Measurements from ENCODE around the gene EGFR.

Gene EGFR

DNA sequence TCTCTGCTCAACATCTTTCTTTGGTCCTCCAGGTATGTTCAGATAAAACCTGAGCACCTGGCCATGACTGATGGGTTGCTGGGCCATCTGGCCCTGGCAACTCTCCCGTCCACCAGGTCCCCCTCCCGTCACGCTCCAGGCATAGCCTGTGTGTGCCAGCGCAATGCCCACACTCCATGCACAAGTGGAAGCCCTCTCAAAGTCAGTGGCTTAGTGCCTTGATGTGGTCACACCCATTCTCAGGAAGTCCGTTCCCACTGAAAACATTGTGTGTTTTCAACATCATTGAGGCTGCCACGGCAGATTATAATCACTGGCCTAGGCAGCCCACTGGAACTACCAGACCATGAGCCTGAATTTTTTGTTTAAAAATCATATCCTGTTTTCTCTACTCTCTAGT, 175.7 kb downstream of the EGFR start:
- no peak for DNase-seq

DNA sequence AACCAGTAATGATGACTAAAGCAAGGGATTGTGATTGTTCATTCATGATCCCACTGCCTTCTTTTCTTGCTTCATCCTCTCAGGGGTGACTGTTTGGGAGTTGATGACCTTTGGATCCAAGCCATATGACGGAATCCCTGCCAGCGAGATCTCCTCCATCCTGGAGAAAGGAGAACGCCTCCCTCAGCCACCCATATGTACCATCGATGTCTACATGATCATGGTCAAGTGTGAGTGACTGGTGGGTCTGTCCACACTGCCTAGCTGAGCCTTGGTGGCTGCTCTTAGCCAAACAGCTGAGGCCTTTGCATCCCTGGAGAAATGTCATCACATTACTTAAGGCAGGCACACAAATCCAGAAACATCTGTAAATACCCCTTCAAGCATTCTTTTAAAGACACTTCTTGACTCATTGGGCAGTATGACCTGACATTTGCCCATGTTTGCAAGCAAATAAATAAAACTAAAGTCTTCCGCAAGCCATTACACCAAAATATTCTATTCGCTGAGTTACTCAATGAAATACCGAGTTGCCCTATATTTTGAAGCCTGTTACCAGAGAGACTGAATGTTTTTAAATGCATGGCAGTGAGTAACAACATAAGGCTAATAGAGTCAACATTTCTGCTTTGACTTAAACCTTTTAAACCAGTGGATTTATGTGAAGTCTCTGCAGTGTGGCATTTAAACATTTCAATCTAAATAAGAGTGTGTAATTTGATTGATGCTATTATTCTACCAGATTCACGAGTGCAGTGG, 180.0 kb downstream of the EGFR start:
- no peak for DNase-seq

DNA sequence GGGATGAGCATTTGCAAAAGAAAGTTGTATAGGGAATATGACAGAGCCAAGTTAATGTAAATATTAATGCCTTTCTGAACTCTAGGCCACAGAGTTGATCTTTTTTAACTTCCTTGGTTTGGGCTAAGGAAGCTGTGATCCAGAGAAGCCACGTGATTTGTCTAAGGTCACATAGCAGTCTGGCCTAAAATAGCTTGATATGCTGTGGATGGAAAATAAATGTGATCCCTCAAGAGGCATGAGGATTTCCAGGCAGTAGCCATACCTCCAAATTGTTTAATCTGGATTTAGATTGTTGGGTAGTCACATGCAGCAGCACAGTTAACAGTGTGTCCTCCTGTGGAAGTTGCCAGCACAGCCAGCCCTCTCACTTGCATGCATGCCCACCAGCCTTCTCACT, 180.6 kb downstream of the EGFR start:
- no peak for DNase-seq

DNA sequence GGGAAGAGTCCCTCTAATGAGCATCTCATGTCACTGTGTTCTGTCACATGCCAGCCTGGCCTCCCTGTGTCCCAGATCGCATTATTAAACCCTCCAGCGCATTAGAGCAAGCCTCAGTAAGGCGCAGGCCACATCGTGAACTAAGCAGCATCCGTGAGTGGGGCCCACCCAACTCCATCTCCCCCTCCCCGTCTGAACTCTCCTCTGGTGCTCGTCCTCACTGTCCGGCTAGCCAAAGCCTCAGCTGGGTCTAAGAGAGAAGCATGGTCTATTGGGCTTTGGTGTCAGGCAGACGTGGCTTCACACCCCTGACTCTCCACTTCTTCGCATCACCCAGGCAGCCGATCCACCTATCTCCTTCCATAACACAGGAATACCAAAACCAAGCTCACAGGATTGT, 181.6 kb downstream of the EGFR start:
- no peak for DNase-seq

DNA sequence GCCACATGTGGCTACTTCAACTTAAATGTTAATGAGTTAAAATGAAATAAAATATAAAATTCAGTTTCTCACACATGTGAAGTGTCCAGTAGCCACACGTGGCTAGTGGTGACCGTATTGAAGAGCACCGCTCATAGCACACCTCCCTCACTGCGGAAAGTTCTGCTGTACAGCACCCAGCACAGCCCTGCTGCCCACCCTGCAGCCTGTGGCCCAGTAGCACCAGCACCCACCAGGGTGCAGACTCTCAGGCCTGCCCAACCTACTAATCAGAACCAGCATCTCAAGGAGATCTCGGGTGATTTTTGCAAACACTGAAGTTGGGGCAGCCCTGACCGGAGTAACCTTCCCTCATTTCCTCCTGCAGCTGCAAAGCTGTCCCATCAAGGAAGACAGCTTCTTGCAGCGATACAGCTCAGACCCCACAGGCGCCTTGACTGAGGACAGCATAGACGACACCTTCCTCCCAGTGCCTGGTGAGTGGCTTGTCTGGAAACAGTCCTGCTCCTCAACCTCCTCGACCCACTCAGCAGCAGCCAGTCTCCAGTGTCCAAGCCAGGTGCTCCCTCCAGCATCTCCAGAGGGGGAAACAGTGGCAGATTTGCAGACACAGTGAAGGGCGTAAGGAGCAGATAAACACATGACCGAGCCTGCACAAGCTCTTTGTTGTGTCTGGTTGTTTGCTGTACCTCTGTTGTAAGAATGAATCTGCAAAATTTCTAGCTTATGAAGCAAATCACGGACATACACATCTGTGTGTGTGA, 183.5 kb downstream of the EGFR start:
- no peak for DNase-seq

DNA sequence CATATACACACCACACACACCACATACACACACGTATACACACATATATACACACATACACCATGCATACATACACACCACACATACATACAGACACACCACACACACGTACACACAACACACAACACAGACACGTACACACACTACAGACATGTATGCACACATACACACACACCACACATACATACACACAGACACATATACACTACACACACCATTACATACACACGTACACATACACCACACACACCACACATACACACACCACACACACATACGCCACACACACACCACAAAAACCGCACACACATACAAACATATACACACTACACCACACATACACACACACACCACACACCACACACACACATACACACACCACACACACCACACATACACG, 184.5 kb downstream of the EGFR start:
- no peak for DNase-seq

DNA sequence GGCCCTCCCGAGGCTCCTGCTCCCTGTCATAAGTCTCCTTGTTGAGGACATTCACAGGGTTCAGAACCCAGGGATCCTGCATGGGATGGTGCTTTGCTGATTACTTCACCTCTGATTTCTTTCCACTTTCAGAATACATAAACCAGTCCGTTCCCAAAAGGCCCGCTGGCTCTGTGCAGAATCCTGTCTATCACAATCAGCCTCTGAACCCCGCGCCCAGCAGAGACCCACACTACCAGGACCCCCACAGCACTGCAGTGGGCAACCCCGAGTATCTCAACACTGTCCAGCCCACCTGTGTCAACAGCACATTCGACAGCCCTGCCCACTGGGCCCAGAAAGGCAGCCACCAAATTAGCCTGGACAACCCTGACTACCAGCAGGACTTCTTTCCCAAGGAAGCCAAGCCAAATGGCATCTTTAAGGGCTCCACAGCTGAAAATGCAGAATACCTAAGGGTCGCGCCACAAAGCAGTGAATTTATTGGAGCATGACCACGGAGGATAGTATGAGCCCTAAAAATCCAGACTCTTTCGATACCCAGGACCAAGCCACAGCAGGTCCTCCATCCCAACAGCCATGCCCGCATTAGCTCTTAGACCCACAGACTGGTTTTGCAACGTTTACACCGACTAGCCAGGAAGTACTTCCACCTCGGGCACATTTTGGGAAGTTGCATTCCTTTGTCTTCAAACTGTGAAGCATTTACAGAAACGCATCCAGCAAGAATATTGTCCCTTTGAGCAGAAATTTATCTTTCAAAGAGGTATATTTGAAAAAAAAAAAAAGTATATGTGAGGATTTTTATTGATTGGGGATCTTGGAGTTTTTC, 186.5 kb downstream of the EGFR start:
- DNase-seq: no peak

DNA sequence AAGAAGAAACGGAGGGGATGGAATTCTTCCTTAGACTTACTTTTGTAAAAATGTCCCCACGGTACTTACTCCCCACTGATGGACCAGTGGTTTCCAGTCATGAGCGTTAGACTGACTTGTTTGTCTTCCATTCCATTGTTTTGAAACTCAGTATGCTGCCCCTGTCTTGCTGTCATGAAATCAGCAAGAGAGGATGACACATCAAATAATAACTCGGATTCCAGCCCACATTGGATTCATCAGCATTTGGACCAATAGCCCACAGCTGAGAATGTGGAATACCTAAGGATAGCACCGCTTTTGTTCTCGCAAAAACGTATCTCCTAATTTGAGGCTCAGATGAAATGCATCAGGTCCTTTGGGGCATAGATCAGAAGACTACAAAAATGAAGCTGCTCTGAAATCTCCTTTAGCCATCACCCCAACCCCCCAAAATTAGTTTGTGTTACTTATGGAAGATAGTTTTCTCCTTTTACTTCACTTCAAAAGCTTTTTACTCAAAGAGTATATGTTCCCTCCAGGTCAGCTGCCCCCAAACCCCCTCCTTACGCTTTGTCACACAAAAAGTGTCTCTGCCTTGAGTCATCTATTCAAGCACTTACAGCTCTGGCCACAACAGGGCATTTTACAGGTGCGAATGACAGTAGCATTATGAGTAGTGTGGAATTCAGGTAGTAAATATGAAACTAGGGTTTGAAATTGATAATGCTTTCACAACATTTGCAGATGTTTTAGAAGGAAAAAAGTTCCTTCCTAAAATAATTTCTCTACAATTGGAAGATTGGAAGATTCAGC, 187.6 kb downstream of the EGFR start:
- DNase-seq: no peak

DNA sequence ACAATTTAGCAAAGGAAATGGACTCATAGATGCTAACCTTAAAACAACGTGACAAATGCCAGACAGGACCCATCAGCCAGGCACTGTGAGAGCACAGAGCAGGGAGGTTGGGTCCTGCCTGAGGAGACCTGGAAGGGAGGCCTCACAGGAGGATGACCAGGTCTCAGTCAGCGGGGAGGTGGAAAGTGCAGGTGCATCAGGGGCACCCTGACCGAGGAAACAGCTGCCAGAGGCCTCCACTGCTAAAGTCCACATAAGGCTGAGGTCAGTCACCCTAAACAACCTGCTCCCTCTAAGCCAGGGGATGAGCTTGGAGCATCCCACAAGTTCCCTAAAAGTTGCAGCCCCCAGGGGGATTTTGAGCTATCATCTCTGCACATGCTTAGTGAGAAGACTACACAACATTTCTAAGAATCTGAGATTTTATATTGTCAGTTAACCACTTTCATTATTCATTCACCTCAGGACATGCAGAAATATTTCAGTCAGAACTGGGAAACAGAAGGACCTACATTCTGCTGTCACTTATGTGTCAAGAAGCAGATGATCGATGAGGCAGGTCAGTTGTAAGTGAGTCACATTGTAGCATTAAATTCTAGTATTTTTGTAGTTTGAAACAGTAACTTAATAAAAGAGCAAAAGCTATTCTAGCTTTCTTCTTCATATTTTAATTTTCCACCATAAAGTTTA, 188.8 kb downstream of the EGFR start:
- DNase-seq: no peak

DNA sequence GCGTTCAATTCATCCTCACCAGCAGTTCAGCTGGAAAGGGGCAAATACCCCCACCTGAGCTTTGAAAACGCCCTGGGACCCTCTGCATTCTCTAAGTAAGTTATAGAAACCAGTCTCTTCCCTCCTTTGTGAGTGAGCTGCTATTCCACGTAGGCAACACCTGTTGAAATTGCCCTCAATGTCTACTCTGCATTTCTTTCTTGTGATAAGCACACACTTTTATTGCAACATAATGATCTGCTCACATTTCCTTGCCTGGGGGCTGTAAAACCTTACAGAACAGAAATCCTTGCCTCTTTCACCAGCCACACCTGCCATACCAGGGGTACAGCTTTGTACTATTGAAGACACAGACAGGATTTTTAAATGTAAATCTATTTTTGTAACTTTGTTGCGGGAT, 190.5 kb downstream of the EGFR start:
- no peak for DNase-seq

DNA sequence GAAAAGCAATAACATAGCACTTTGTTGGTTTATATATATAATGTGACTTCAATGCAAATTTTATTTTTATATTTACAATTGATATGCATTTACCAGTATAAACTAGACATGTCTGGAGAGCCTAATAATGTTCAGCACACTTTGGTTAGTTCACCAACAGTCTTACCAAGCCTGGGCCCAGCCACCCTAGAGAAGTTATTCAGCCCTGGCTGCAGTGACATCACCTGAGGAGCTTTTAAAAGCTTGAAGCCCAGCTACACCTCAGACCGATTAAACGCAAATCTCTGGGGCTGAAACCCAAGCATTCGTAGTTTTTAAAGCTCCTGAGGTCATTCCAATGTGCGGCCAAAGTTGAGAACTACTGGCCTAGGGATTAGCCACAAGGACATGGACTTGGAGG, 191.4 kb downstream of the EGFR start:
- no peak for DNase-seq

DNA sequence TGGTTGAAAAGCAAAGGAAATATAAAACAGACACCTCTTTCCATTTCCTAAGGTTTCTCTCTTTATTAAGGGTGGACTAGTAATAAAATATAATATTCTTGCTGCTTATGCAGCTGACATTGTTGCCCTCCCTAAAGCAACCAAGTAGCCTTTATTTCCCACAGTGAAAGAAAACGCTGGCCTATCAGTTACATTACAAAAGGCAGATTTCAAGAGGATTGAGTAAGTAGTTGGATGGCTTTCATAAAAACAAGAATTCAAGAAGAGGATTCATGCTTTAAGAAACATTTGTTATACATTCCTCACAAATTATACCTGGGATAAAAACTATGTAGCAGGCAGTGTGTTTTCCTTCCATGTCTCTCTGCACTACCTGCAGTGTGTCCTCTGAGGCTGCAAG, 191.9 kb downstream of the EGFR start:
- no peak for DNase-seq

DNA sequence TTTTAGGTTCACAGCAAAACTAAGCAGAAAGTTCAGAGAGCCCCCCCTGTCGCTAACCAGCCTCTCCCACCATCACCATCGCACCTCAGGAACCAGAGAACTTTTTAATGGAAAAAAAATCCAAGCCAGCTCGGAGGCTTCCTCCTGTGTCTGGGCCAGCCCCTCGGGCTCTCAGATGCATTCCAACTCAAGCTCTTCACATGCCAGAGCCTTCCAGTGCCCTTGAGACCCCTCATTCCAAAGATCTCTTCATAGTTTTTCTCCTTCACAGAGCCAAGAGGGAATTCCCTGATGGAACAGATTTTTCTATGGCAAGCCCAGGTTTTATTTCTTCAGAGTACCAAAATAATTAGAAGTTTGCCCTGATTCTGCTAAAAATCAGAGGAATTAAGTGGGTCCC, 192.9 kb downstream of the EGFR start:
- DNase-seq: no peak

DNA sequence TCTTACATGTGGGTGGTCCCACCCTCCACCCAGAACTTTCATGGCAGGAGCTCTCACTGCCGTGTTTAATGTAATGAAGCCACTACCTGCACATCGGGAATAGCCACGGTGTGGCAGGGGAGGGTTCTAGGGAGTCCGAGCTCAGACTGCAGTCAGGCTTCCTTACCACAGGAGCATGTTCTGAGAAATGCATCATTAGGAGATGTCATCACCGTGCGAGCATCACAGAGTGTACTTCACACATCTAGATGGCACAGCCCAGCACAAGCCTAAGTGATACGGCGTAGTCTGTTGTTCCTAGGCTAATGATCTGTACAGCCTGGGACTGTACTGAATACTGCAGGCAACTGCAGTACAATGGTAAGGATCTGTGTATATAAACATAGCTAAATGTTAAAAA, 193.4 kb downstream of the EGFR start:
- DNase-seq: no peak

DNA sequence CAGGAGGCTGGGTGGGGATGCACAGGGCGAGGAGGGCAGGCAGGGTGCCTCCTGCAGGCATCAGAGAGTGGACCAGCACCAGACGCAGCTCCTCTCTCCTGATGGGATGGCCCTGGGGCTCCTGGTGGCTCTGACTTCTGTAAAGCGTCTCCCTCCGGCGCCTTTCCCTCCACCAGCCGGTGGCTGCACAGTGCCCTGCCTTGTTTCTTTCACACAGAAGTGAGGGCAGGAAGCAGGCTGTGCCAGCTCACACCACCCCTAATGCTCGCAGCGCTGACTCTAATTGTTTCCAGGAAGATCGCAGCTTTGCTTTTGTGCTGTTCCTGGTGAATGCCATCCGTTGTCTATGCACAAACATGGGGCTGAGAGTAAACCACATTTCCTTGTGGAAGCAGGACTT, 194.0 kb downstream of the EGFR start:
- DNase-seq: no peak

DNA sequence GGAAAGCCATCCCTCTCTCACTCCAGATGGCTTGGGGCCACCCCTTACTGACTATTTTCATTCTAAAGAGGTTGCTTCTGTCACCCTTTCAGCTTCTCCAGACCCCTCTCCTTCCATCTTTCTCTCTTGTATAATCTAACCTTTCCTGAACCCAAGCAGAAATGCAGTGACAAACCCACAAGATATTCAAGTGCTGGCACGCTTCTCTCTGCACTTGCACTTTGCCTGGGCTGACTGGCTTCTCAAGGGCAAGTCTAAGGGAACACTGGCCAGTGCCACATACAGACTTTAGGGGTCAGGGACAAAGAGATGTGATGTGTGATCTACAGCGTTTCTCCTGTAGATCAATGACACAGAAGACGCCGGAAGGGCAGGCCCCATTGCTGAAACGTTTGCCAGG, 195.9 kb downstream of the EGFR start:
- DNase-seq: no peak

DNA sequence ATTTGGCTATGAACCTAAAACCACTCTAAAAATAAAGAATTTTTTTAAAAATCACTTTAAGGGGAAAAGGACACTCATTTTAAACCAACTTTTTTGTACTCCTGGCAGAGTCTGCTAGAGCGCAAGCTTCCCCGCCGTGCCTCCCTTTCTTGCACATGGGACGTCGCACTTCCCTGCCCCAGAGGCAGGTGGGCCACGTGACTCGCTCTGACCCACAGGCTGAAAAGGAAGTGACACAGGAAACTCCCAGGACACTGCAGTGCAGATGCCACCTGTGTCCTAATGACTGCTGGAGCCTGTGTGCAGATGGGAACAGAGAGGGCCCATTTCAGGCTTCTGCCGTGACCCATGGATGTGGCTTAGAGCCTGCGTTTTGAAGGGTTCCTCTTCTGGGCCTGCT, 204.2 kb downstream of the EGFR start:
- no peak for DNase-seq

DNA sequence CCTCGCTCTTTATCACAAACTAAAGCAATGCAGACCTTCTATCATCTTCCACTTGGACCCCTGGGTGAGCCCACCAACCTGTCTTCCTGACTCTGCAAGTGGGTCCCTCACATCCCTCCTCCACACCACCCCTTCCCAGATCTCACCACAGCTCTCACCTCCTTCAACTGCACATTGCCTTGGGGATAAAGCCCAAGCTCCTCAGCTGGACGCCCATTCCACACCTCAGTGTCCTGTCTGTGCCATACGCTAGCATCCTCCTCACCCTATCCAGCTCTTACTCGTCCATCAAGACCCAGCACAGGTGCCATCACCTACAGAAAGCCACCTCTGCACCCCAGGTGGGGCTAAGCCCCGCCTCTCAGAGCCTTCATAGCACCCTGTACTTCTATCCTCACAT, 205.3 kb downstream of the EGFR start:
- no peak for DNase-seq

DNA sequence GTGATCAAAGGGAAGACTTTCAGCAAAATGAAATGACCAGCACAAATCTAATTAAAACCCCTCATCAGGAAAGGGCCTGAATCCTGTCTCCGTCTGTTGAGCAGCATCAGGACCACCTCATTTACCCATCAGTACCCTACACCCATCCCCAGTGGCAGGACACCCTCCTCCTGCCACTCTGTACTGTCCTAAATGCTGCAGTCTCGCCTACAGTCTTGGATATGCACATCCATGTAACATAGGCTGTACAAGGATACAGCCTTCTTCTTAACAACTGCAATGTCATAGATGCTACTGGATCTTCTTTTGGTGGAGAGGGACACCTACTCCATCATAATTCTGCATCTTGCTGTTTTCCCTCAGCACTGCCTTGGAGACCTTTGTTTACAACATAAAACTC, 206.0 kb downstream of the EGFR start:
- DNase-seq: no peak

DNA sequence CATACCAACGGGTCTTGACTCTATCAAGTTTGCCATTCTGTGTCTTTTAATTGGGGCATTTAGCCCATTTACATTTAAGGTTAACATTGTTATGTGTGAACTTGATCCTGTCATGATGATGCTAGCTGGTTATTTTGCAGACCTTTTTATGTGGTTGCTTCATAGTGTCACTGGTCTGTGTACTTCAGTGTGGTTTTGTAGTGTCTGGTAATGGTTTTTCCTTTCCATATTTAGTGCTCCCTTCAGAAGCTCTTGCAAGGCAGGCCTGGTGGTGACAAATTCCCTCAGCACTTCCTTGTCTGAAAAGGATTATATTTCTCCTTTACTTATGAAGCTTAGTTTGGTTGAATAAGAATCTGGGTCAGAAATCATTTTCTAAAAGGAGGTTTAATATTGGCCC, 211.2 kb downstream of the EGFR start:
- DNase-seq: no peak

DNA sequence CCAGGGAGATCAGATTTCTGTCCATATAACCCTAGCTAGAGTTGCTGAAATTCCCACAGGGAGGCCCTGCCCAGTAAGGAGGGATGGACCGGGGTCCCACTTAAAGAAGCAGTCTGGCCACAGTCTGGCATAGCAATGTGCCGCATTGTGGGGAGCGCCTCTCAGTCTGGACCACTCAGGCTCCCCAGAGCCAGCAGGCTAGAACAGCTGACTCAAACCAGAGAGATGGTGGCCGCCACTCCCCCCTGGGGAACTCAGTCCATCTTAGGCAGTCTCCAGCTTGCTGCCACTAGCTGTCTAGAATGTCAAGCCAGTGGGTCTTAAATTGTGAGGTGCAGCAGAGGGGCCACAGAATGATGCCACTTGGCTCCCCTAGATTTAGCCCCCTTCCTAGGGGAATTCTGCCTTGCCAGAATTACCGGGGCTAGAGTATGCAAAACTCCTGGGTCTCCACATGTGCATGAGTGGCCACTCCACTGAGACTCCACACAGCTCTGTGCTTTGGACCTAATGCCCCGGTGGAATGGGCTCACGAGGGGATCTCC, 213.0 kb downstream of the EGFR start:
- DNase-seq: no peak

DNA sequence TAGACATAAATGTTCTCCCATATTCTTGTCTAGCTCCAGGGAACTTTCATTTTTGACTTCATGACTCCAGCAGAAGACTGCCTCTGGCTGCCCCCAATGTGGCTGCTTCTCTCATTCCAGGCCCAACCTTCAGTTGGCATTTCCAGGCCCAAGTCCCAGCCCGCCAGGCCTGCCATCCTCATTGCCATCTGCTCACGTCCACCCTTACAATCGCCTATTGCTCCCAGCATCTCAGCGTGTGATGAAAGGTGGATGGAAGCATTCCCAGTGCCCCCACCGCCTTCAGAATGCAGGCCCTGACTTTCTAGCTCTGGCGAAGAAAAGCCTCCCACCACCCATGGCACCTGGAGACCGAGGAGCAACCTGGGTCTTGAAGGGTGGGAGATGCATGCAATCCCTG, 214.2 kb downstream of the EGFR start:
- DNase-seq: no peak
